ENCODE data around the gene MRPS23.
A peak's percentile ranks its signal among the peaks of the same experiment; 100 is the strongest.

Gene MRPS23

GRCh38 chr17:57849874-57850754 lies at the start of gene MRPS23:
Gene MRPS23, minus strand, starts transcription at chr17:57850044. Its CDS starts 34 bp downstream, at chr17:57850010.
- H3K4me3 ChIP-seq (ENCODE audit: insufficient read depth, low read length, poor library complexity, severe bottlenecking), result peak within 1 kb of the TSS; percentile 95
- peak within 1 kb of the TSS; percentile 73 for H3K9ac ChIP-seq (ENCODE audit: low read length)
- no peaks in the 10 kb centered on the region for H4K20me1 ChIP-seq (ENCODE audit: low read depth, low read length)
- peak within 1 kb of the TSS; percentile 14; the same call in 1 of the 2 replicates for H3K27ac ChIP-seq (ENCODE audit: low read depth, low read length)
- H3K4me2 ChIP-seq (ENCODE audit: low read depth, low read length, poor library complexity, severe bottlenecking), result peak within 1 kb of the TSS; percentile 74
- no peaks in the 10 kb centered on the region for H3K36me3 ChIP-seq (ENCODE audit: low read length)
- no peaks in the 10 kb centered on the region for H3K9me3 ChIP-seq (ENCODE audit: insufficient read depth, low read length)
- no peaks in the 10 kb centered on the region for H3K27me3 ChIP-seq (ENCODE audit: low read length)
- H3F3A ChIP-seq (ENCODE audit: insufficient read depth), result peaks cover 4% of the 10 kb centered on the region; the same call in 1 of the 2 replicates
- H3K9me2 ChIP-seq (replicated peaks; ENCODE audit: insufficient read depth, low read length), result no peaks in the 10 kb centered on the region
- peak within 1 kb of the TSS; percentile 98 for H2AFZ ChIP-seq (ENCODE audit: low read depth, low read length, severe bottlenecking)
- TF ChIP-seq EZH2phosphoT487 (conservative IDR thresholded peaks at IDR 0.05; ENCODE audit: low read length) (no peak), CTCF (IDR thresholded peaks at IDR 0.05; ENCODE audit: insufficient read depth, low read length, poor library complexity, severe bottlenecking) (no peak)
- H3K79me2 ChIP-seq (ENCODE audit: insufficient read depth, low read length), result peaks cover 16% of the 10 kb centered on the region

GRCh38 chr17:57899391-57899790 lies 49.5 kb upstream of the MRPS23 start:
- no peak overlapping the region for H2AFZ ChIP-seq (ENCODE audit: low read depth, low read length, severe bottlenecking)
- no peaks in the 10 kb centered on the region for H3F3A ChIP-seq (ENCODE audit: insufficient read depth)
- no peaks in the 10 kb centered on the region for H4K20me1 ChIP-seq (ENCODE audit: low read depth, low read length)
- no peak overlapping the region for H3K4me3 ChIP-seq (ENCODE audit: insufficient read depth, low read length, poor library complexity, severe bottlenecking)
- H3K79me2 ChIP-seq (ENCODE audit: insufficient read depth, low read length), result no peaks in the 10 kb centered on the region
- no peaks in the 10 kb centered on the region for H3K27me3 ChIP-seq (ENCODE audit: low read length)
- no peak overlapping the region for H3K27ac ChIP-seq (ENCODE audit: low read depth, low read length)
- no peaks in the 10 kb centered on the region for H3K9me2 ChIP-seq (replicated peaks; ENCODE audit: insufficient read depth, low read length)
- H3K9me3 ChIP-seq (ENCODE audit: insufficient read depth, low read length), result no peaks in the 10 kb centered on the region
- no peak overlapping the region for H3K9ac ChIP-seq (ENCODE audit: low read length)
- H3K4me2 ChIP-seq (ENCODE audit: low read depth, low read length, poor library complexity, severe bottlenecking), result no peak overlapping the region
- no peaks in the 10 kb centered on the region for H3K36me3 ChIP-seq (ENCODE audit: low read length)
- no peak for TF ChIP-seq EZH2phosphoT487 (conservative IDR thresholded peaks at IDR 0.05; ENCODE audit: low read length)
- TF ChIP-seq CTCF (IDR thresholded peaks at IDR 0.05; ENCODE audit: insufficient read depth, low read length, poor library complexity, severe bottlenecking), result no peak

- Histone ChIP-seq H2AFZ (ENCODE audit: low read depth, low read length, severe bottlenecking) (no peak overlapping the region), H3K9ac (ENCODE audit: low read length) (no peak overlapping the region), H3F3A (ENCODE audit: insufficient read depth) (no peaks in the 10 kb centered on the region), H3K27me3 (ENCODE audit: low read length) (no peaks in the 10 kb centered on the region), H4K20me1 (ENCODE audit: low read depth, low read length) (no peaks in the 10 kb centered on the region), H3K9me2 (replicated peaks; ENCODE audit: insufficient read depth, low read length) (no peaks in the 10 kb centered on the region), H3K79me2 (ENCODE audit: insufficient read depth, low read length) (no peaks in the 10 kb centered on the region), H3K4me3 (ENCODE audit: insufficient read depth, low read length, poor library complexity, severe bottlenecking) (no peak overlapping the region), H3K4me2 (ENCODE audit: low read depth, low read length, poor library complexity, severe bottlenecking) (no peak overlapping the region), H3K27ac (ENCODE audit: low read depth, low read length) (no peak overlapping the region), H3K9me3 (ENCODE audit: insufficient read depth, low read length) (no peaks in the 10 kb centered on the region), H3K36me3 (ENCODE audit: low read length) (no peaks in the 10 kb centered on the region)
- TF ChIP-seq CTCF (IDR thresholded peaks at IDR 0.05; ENCODE audit: insufficient read depth, low read length, poor library complexity, severe bottlenecking), result no peak
- TF ChIP-seq EZH2phosphoT487 (conservative IDR thresholded peaks at IDR 0.05; ENCODE audit: low read length), result no peak
Measured at GRCh38 chr17:57898487-57899311, 48.9 kb upstream of the MRPS23 start.

All from SU-DHL-6 (cell line).